ENCODE measurements around the gene TRPC5OS. TPM values are rescaled to one million over a fixed set of nuclear protein-coding genes. Genes with fewer than 3 reads are reported as not detected.

Gene TRPC5OS
- total and polyA plus RNA-seq, 7 donors = not detected

DNA sequence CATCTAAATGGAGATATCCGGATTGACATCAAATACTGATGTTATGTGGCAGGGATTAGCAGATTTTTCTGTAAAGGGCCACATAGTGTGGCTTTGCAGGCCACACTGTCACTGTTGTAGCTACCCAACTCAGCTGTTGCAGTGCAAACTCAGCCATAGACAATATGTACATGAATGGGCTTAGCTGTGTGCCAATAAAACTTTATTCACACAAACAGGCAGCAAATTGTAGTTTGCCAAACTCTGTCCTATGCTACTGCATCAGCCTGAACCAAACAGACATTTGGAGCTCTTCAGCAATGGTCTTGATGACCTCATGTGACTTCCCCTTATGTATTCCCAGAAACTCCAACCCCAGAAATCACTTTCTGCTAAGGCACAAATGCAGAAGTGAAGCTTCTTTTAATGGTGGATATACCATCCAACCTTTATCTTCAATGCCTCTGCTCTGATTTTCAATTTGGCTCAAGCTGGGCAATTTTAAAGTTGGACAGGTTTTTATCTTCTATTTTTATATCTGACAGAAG, 18.4 kb upstream of the TRPC5OS start:
- 25 to 66% (median 57%) methylated on average over 1 of the region's 1 CpG for whole genome bisulfite sequencing, 3 donors
- no peak for DNase-seq
- no peak for TF ChIP-seq CTCF (IDR thresholded peaks at IDR 0.05)
- no peak for ATAC-seq
- Histone ChIP-seq H3K4me3 (no peak overlapping the region), H3K27me3 (ENCODE audit: insufficient read depth in 3 of 3, low read length in 2 of 3) (peaks cover 0 to 14% (median 0%) of the 10 kb centered on the region in 3 donors), H3K36me3 (ENCODE audit: insufficient read depth in 1 of 2, low read depth in 1 of 2) (no peaks in the 10 kb centered on the region), H3K27ac (no peak overlapping the region), H3K4me1 (no peaks in the 10 kb centered on the region), H3K9me3 (no peaks in the 10 kb centered on the region)
- intact Hi-C loops (cut with DNase I) = no loop called here

DNA sequence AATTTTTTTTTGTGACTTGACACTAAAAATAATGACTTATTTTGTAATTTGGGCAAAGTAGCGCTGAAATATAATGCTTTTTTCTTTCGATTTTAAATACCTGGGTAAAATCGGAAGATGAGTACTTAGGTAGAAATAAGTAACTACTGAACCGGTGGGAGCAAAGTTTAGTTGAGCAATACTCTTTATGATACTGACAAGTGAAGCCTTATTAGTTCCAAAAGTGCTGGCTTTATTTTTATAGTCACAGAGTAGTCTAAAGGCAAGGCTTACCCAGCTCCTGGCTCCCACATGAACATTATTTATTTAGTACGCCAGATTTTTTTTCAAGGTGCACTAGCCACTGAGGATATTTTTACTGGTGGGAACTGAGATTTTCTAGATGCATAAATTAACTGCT, 14.4 kb upstream of the TRPC5OS start:
- Histone ChIP-seq H3K4me3 (no peak overlapping the region), H3K27me3 (ENCODE audit: insufficient read depth in 3 of 3, low read length in 2 of 3) (peaks cover 0 to 23% (median 0%) of the 10 kb centered on the region in 3 donors), H3K27ac (no peak overlapping the region), H3K4me1 (no peaks in the 10 kb centered on the region), H3K36me3 (ENCODE audit: insufficient read depth in 1 of 2, low read depth in 1 of 2) (no peaks in the 10 kb centered on the region), H3K9me3 (no peaks in the 10 kb centered on the region)
- TF ChIP-seq CTCF (IDR thresholded peaks at IDR 0.05) = no peak
- WGBS, 3 donors = 80 to 88% (median 86%) methylated on average over 5 of the region's 5 CpGs
- ATAC-seq = no peak
- DNase-seq = no peak
- intact Hi-C loops (cut with DNase I) = no loop called here

- H3K9me3 ChIP-seq = no peaks in the 10 kb centered on the region
- intact Hi-C loops (cut with DNase I) = loop anchor here (5.0 kb wide), 1 partner anchor 775 kb away; no protein-coding TSS in a partner anchor
- H3K36me3 ChIP-seq (ENCODE audit: insufficient read depth in 1 of 2, low read depth in 1 of 2) = no peaks in the 10 kb centered on the region
- no peak for TF ChIP-seq CTCF (IDR thresholded peaks at IDR 0.05)
- DNase-seq = no peak
- H3K27ac ChIP-seq = no peak overlapping the region
- H3K27me3 ChIP-seq (ENCODE audit: insufficient read depth in 3 of 3, low read length in 2 of 3) = peaks cover 0 to 19% (median 0%) of the 10 kb centered on the region in 3 donors
- WGBS, 3 donors = 89 to 100% (median 94%) methylated on average over 2 of the region's 2 CpGs
- H3K4me1 ChIP-seq = no peaks in the 10 kb centered on the region
- no peak overlapping the region for H3K4me3 ChIP-seq
- no peak for ATAC-seq
Observed at GRCh38 chrX:111867236-111867635, 8.7 kb upstream of the TRPC5OS start.

- no peak overlapping the region for H3K27ac ChIP-seq
- intact Hi-C loops (cut with DNase I) = loop anchor here (5.0 kb wide), 1 partner anchor 773 kb away; no protein-coding TSS in a partner anchor
- no peaks in the 10 kb centered on the region for H3K4me1 ChIP-seq
- H3K9me3 ChIP-seq = no peaks in the 10 kb centered on the region
- TF ChIP-seq CTCF (IDR thresholded peaks at IDR 0.05) = no peak
- no peak overlapping the region for H3K4me3 ChIP-seq
- WGBS, 3 donors = 50 to 56% (median 50%) methylated on average over 5 of the region's 5 CpGs
- ATAC-seq = peak in 1 of 4 donors; percentile 49
- H3K27me3 ChIP-seq (ENCODE audit: insufficient read depth in 3 of 3, low read length in 2 of 3) = peaks cover 0 to 27% (median 0%) of the 10 kb centered on the region in 3 donors
- no peaks in the 10 kb centered on the region for H3K36me3 ChIP-seq (ENCODE audit: insufficient read depth in 1 of 2, low read depth in 1 of 2)
- no peak for DNase-seq
Observed at GRCh38 chrX:111868726-111869638, 7.0 kb upstream of the TRPC5OS start.
